SK-N-SH treated with all-trans-retinoic acid at 6 μM for 48 hours (cell line): Measurements from ENCODE around the gene EXOC4.

ENCODE experiments used
- ATAC-seq: fragments of 200-7000 bp; cut with Tn5 transposase; 3 replicates; pipeline ENCODE4 v1.9.1; 2020; ENCODE audit warnings: mild to moderate bottlenecking, moderate library complexity
- CREB5 ChIP-seq: fragments of 250-450 bp; sonication (Bioruptor Pico); IDR thresholded peaks from 2 replicates; pipeline ENCODE4 v1.5.1; 2020; ENCODE audit warnings: low read depth, mild to moderate bottlenecking, moderate library complexity
- CSRNP3 ChIP-seq: fragments of 250-450 bp; sonication (Bioruptor Pico); IDR thresholded peaks from 2 replicates; pipeline ENCODE4 v1.5.1; 2021; ENCODE audit warnings: mild to moderate bottlenecking, moderate library complexity
- ESRRG ChIP-seq: fragments of 250-450 bp; sonication (Bioruptor Pico); IDR thresholded peaks from 2 replicates; pipeline ENCODE4 v1.6.1; 2021; ENCODE audit warnings: mild to moderate bottlenecking
- OSR1 ChIP-seq: fragments of 250-450 bp; sonication (Bioruptor Pico); IDR thresholded peaks from 2 replicates; pipeline ENCODE4 v1.8.0; 2022; ENCODE audit warnings: moderate library complexity, mild to moderate bottlenecking, inconsistent platforms
- PPARA ChIP-seq: fragments of 250-450 bp; sonication (Bioruptor Pico); IDR thresholded peaks from 2 replicates; pipeline ENCODE4 v1.5.0; 2020; ENCODE audit warnings: mild to moderate bottlenecking, borderline replicate concordance
- RARB ChIP-seq: fragments of 250-450 bp; sonication (Bioruptor Pico); IDR thresholded peaks from 2 replicates; pipeline ENCODE4 v1.8.0; 2021; ENCODE audit warnings: mild to moderate bottlenecking, moderate library complexity
- TOX ChIP-seq: fragments of 250-450 bp; sonication (Bioruptor Pico); IDR thresholded peaks from 2 replicates; pipeline ENCODE4 v1.8.0; 2021; ENCODE audit warnings: mild to moderate bottlenecking, moderate library complexity, borderline replicate concordance
- ZC3H10 ChIP-seq: fragments of 250-450 bp; sonication (Bioruptor Pico); IDR thresholded peaks from 2 replicates; pipeline ENCODE4 v1.5.1; 2021; ENCODE audit warnings: mild to moderate bottlenecking, moderate library complexity
- ZFP3 ChIP-seq: fragments of 250-450 bp; sonication (Bioruptor Pico); IDR thresholded peaks from 2 replicates; pipeline ENCODE4 v1.5.0; 2020; ENCODE audit warnings: mild to moderate bottlenecking, moderate library complexity
- ZFP30 ChIP-seq: fragments of 450-650 bp; formaldehyde crosslinking; IDR thresholded peaks from 2 replicates; pipeline ENCODE4 v1.5.0; 2022; ENCODE audit warnings: mild to moderate bottlenecking, moderate library complexity
- ZNF565 ChIP-seq: fragments of 450-650 bp; formaldehyde crosslinking; conservative IDR thresholded peaks from 2 replicates; pipeline ENCODE4 v1.5.0; 2020; ENCODE audit warnings: low read depth, mild to moderate bottlenecking, moderate library complexity
- ZNF70 ChIP-seq: fragments of 450-650 bp; formaldehyde crosslinking; IDR thresholded peaks from 2 replicates; pipeline ENCODE4 v1.5.0; 2020; ENCODE audit warnings: mild to moderate bottlenecking, moderate library complexity
- TF ChIP-seq, protein P1 (sequence below): fragments of 250-450 bp; sonication (Bioruptor Pico); IDR thresholded peaks from 2 replicates; pipeline ENCODE4 v1.8.0; 2021; ENCODE audit warnings: low read depth, mild to moderate bottlenecking, moderate library complexity, borderline replicate concordance
- TF ChIP-seq, protein P2 (sequence below): fragments of 250-450 bp; sonication (Bioruptor Pico); IDR thresholded peaks from 2 replicates; pipeline ENCODE4 v1.5.0; 2020; ENCODE audit warnings: mild to moderate bottlenecking, moderate library complexity
- TF ChIP-seq, protein P3 (sequence below): fragments of 250-450 bp; sonication (Bioruptor Pico); IDR thresholded peaks from 2 replicates; pipeline ENCODE4 v1.8.0; 2020; ENCODE audit warnings: mild to moderate bottlenecking, moderate library complexity, borderline replicate concordance

EXOC4 gene

DNA sequence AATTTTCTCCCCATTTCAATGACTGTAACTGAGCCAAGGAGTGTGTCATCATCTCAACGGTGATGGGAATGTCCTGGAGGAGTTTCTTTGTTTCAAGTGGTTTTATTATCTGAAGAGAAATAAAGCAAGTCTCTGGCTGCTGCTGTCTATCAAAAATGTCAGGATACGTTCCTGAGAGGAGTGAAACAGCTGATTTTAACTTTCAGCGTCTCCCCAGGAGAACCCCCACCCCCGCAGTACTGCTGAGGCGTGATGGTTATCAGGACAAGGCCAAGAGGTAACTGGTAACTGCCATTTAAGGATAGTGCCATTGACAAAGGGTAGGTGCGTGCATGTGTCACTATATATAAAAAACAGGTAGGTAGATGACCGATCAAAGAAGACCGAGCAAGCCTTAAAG is 803.9 kb downstream of the EXOC4 start:
- TF ChIP-seq, protein P1, sequence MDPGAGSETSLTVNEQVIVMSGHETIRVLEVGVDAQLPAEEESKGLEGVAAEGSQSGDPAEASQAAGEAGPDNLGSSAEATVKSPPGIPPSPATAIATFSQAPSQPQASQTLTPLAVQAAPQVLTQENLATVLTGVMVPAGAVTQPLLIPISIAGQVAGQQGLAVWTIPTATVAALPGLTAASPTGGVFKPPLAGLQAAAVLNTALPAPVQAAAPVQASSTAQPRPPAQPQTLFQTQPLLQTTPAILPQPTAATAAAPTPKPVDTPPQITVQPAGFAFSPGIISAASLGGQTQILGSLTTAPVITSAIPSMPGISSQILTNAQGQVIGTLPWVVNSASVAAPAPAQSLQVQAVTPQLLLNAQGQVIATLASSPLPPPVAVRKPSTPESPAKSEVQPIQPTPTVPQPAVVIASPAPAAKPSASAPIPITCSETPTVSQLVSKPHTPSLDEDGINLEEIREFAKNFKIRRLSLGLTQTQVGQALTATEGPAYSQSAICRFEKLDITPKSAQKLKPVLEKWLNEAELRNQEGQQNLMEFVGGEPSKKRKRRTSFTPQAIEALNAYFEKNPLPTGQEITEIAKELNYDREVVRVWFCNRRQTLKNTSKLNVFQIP (CRISPR knock-in tag) = no peak
- TF ChIP-seq RARB (CRISPR knock-in tag) = no peak
- TF ChIP-seq, protein P2, sequence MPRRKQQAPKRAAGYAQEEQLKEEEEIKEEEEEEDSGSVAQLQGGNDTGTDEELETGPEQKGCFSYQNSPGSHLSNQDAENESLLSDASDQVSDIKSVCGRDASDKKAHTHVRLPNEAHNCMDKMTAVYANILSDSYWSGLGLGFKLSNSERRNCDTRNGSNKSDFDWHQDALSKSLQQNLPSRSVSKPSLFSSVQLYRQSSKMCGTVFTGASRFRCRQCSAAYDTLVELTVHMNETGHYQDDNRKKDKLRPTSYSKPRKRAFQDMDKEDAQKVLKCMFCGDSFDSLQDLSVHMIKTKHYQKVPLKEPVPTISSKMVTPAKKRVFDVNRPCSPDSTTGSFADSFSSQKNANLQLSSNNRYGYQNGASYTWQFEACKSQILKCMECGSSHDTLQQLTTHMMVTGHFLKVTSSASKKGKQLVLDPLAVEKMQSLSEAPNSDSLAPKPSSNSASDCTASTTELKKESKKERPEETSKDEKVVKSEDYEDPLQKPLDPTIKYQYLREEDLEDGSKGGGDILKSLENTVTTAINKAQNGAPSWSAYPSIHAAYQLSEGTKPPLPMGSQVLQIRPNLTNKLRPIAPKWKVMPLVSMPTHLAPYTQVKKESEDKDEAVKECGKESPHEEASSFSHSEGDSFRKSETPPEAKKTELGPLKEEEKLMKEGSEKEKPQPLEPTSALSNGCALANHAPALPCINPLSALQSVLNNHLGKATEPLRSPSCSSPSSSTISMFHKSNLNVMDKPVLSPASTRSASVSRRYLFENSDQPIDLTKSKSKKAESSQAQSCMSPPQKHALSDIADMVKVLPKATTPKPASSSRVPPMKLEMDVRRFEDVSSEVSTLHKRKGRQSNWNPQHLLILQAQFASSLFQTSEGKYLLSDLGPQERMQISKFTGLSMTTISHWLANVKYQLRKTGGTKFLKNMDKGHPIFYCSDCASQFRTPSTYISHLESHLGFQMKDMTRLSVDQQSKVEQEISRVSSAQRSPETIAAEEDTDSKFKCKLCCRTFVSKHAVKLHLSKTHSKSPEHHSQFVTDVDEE (CRISPR knock-in tag) = no peak
- TF ChIP-seq OSR1 (CRISPR knock-in tag) = no peak
- no peak for TF ChIP-seq PPARA
- no peak for TF ChIP-seq ZFP3
- ATAC-seq = no peak

DNA sequence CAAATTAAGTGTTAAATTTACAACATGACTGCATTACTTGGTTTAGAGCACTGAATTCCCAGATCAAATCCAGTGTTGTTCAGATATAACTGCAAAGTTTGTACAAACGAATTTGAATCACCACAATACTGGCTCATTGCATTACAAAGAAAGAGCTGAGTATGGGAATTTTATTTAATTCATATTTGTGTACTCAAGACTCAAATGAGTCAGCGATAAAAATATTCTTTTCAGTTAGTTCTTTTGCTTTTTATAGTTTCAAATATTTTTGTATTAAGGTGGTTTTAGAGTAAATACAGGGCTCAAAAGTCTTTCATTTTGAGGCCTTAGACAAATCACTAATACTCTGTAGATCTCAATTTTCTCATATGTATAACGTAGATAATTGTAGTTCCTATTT is 805.6 kb downstream of the EXOC4 start:
- TF ChIP-seq ZFP30 (CRISPR knock-in tag) (no peak), ZNF70 (CRISPR knock-in tag) (no peak), ZFP3 (no peak), TOX (CRISPR knock-in tag) (no peak), CREB5 (CRISPR knock-in tag) (no peak), PPARA (no peak), CSRNP3 (CRISPR knock-in tag) (no peak), ZC3H10 (CRISPR knock-in tag) (no peak), RARB (CRISPR knock-in tag) (no peak), ZNF565 (no peak)
- TF ChIP-seq, protein P2 (CRISPR knock-in tag) = no peak
- ATAC-seq = no peak

DNA sequence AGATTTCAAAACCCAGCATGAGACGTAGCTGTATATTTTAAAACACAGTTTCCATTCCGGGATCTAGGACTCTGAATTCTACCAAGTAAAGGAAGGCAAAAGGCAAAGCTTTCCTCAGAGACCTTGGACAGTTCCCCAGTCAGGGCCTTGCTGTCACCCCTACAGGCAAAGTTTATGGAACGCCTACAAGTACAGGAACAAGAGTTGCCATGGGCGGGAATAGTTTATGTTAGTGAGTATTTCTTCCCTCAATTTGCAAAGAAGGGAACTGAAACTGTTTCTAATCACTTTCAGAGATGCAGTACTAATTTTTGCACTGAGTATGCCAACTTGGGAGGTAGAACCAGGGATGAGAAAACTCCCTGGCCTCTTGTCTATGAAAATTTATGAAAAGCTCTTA is 806.1 kb downstream of the EXOC4 start:
- TF ChIP-seq, protein P3, sequence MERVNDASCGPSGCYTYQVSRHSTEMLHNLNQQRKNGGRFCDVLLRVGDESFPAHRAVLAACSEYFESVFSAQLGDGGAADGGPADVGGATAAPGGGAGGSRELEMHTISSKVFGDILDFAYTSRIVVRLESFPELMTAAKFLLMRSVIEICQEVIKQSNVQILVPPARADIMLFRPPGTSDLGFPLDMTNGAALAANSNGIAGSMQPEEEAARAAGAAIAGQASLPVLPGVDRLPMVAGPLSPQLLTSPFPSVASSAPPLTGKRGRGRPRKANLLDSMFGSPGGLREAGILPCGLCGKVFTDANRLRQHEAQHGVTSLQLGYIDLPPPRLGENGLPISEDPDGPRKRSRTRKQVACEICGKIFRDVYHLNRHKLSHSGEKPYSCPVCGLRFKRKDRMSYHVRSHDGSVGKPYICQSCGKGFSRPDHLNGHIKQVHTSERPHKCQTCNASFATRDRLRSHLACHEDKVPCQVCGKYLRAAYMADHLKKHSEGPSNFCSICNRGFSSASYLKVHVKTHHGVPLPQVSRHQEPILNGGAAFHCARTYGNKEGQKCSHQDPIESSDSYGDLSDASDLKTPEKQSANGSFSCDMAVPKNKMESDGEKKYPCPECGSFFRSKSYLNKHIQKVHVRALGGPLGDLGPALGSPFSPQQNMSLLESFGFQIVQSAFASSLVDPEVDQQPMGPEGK (CRISPR knock-in tag) = no peak
- no peak for TF ChIP-seq CSRNP3 (CRISPR knock-in tag)
- no peak for TF ChIP-seq ZNF70 (CRISPR knock-in tag)
- no peak for TF ChIP-seq ESRRG (CRISPR knock-in tag)
- peak; percentile 45; the same call in 1 of the 3 replicates for ATAC-seq
